Measurements from ENCODE around the gene MAP3K9.

MAP3K9 gene

DNA sequence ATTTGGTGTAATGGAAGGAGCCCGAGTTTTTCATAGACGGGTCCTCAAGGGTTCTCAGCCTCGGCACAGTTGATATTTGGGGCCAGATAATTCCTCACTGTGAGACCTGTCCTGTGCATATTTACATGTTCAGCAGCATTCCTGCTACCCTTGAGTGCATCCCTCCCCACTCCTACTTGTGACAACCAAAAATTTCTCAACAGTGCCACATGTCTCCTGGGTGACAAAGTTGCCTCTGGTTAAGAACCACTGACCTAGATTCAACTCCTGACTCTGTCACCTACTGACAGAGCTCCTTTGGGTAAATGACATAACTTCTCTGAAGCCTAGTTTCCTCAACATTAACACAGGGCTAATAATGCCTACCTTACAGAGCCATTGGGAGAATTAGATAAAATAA, 107.2 kb downstream of the MAP3K9 start:
- H3K4me2 ChIP-seq (ENCODE audit: low read length): no peak overlapping the region
- H3K27me3 ChIP-seq (ENCODE audit: control insufficient read depth, insufficient read depth, low read length): no peaks in the 10 kb centered on the region
- no peaks in the 10 kb centered on the region for H3K4me1 ChIP-seq
- H3K79me2 ChIP-seq: no peaks in the 10 kb centered on the region
- H3K9ac ChIP-seq: no peak overlapping the region
- no peaks in the 10 kb centered on the region for H3K9me3 ChIP-seq (ENCODE audit: control insufficient read depth, low read length)
- no peak overlapping the region for H2AFZ ChIP-seq
- H3K27ac ChIP-seq: no peak overlapping the region
- H3K4me3 ChIP-seq (ENCODE audit: low read depth, low read length): no peak overlapping the region
- TF ChIP-seq, protein P1, sequence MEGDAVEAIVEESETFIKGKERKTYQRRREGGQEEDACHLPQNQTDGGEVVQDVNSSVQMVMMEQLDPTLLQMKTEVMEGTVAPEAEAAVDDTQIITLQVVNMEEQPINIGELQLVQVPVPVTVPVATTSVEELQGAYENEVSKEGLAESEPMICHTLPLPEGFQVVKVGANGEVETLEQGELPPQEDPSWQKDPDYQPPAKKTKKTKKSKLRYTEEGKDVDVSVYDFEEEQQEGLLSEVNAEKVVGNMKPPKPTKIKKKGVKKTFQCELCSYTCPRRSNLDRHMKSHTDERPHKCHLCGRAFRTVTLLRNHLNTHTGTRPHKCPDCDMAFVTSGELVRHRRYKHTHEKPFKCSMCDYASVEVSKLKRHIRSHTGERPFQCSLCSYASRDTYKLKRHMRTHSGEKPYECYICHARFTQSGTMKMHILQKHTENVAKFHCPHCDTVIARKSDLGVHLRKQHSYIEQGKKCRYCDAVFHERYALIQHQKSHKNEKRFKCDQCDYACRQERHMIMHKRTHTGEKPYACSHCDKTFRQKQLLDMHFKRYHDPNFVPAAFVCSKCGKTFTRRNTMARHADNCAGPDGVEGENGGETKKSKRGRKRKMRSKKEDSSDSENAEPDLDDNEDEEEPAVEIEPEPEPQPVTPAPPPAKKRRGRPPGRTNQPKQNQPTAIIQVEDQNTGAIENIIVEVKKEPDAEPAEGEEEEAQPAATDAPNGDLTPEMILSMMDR (IDR thresholded peaks at IDR 0.05): no peak
- H3K36me3 ChIP-seq (ENCODE audit: control insufficient read depth, insufficient read depth, low read length): no peaks in the 10 kb centered on the region

DNA sequence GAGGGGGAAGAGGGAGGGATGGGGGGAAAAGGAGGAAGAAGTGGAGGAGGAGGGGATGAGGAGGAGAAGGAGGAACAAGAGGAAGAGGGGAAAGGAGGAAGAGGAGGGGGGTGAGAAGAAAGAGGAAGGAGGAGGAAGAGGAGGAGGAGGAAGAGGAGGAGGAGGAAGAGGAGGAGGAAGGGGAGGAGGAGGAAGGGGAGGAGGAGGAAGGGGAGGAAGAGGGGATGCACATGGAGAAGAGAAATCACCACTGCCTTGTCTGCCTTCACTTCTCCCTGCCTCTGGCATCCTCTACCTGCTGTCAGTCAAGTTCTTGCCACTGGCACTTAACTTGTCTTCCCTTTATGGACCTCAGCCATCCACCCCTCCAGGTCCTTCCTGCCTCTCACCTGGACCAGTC, 107.7 kb downstream of the MAP3K9 start:
- H3K36me3 ChIP-seq (ENCODE audit: control insufficient read depth, insufficient read depth, low read length): no peaks in the 10 kb centered on the region
- H3K27me3 ChIP-seq (ENCODE audit: control insufficient read depth, insufficient read depth, low read length): no peaks in the 10 kb centered on the region
- H3K27ac ChIP-seq: no peak overlapping the region
- H3K4me1 ChIP-seq: no peaks in the 10 kb centered on the region
- H3K79me2 ChIP-seq: no peaks in the 10 kb centered on the region
- no peak overlapping the region for H3K4me3 ChIP-seq (ENCODE audit: low read depth, low read length)
- no peak overlapping the region for H3K4me2 ChIP-seq (ENCODE audit: low read length)
- no peaks in the 10 kb centered on the region for H3K9me3 ChIP-seq (ENCODE audit: control insufficient read depth, low read length)
- no peak overlapping the region for H3K9ac ChIP-seq
- TF ChIP-seq, protein P1 (IDR thresholded peaks at IDR 0.05): no peak
- no peak overlapping the region for H2AFZ ChIP-seq

DNA sequence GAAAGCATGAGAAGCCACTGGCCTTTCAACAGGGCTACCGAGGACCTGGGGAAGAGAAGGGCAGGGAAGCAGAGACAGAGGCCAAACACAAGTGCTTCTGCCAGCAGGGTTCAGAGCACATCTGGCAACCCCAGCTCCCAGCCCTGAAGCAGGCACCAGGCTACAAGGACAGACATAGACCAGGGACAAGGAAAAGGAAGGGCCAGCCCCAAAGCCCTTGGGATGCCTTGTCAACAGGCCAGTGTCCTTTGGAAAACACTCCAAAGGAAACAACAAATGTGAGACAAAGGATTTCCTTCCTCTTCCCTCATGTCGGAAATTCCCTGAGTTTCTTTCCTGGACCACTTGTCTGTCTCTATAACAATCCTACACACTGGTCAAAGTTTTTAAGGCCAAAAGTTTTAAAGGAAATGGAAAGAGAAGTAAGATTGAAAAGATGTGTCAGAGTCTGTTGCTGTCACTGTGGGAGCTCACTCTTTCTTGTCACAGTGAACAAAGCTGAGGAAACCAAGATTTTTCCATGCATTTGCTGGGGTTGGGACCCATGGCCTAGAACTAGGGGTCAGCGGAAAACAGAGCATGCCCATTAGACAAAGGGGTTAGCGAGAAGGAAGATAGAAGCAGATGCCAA, 108.2 kb downstream of the MAP3K9 start:
- TF ChIP-seq, protein P1 (IDR thresholded peaks at IDR 0.05): no peak
- H3K9ac ChIP-seq: no peak overlapping the region

DNA sequence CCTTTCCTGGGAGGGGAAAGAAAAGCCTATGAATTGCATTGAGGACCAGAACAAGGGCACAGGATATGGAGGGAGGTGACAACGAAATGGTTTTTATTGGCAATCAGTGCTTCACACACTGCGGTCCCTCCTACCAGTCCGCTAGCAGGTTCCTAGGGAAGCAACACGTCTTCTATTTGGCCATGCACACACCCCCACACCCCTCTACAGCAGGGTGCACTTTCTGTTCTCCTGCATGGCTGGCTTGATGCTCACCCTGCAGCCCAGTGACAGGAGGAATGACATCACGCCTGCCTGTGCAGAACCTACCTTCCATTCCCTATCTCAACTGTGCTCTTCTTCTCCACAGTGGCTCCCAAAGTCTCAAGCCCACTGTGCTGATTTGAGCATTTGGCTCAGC, 109.7 kb downstream of the MAP3K9 start:
- H3K9ac ChIP-seq: no peak overlapping the region
- H3K4me3 ChIP-seq (ENCODE audit: low read depth, low read length): no peak overlapping the region
- no peak overlapping the region for H3K4me2 ChIP-seq (ENCODE audit: low read length)
- H3K4me1 ChIP-seq: no peaks in the 10 kb centered on the region
- TF ChIP-seq, protein P1 (IDR thresholded peaks at IDR 0.05): no peak
- H3K27ac ChIP-seq: no peak overlapping the region
- no peaks in the 10 kb centered on the region for H3K27me3 ChIP-seq (ENCODE audit: control insufficient read depth, insufficient read depth, low read length)
- no peaks in the 10 kb centered on the region for H3K79me2 ChIP-seq
- no peaks in the 10 kb centered on the region for H3K36me3 ChIP-seq (ENCODE audit: control insufficient read depth, insufficient read depth, low read length)
- no peak overlapping the region for H2AFZ ChIP-seq
- H3K9me3 ChIP-seq (ENCODE audit: control insufficient read depth, low read length): no peaks in the 10 kb centered on the region

More for the DNA sequence above, 108.2 kb downstream of the MAP3K9 start:
- no peaks in the 10 kb centered on the region for H3K9me3 ChIP-seq (ENCODE audit: control insufficient read depth, low read length)
- no peak overlapping the region for H3K4me3 ChIP-seq (ENCODE audit: low read depth, low read length)
- H3K79me2 ChIP-seq: no peaks in the 10 kb centered on the region
- no peaks in the 10 kb centered on the region for H3K4me1 ChIP-seq
- H3K4me2 ChIP-seq (ENCODE audit: low read length): no peak overlapping the region
- no peaks in the 10 kb centered on the region for H3K27me3 ChIP-seq (ENCODE audit: control insufficient read depth, insufficient read depth, low read length)
- no peak overlapping the region for H2AFZ ChIP-seq
- no peaks in the 10 kb centered on the region for H3K36me3 ChIP-seq (ENCODE audit: control insufficient read depth, insufficient read depth, low read length)
- H3K27ac ChIP-seq: no peak overlapping the region

DNA sequence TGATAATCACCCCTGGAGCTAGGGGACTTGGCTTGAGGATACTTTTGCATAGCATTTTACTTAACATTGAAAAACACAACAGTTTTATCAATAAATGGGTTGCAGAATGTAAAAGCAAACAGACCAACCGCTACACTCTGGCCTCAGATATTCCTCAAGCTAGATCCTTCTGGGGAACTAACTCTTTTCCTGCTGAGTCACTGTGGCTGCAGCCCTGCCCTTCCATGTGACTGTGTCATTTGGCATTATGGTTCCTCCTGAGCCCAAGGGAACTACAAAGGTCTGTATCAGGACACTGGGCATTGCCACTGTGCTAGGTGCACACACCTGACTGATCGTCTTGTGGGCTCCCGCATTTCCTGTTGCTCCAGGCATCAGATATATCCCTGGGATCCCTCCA, 111.0 kb downstream of the MAP3K9 start:
- TF ChIP-seq, protein P1 (IDR thresholded peaks at IDR 0.05): no peak
- H3K4me3 ChIP-seq (ENCODE audit: low read depth, low read length): no peak overlapping the region
- no peak overlapping the region for H3K27ac ChIP-seq

More for the DNA sequence above, 111.0 kb downstream of the MAP3K9 start:
- H3K4me2 ChIP-seq (ENCODE audit: low read length): no peak overlapping the region
- H3K9me3 ChIP-seq (ENCODE audit: control insufficient read depth, low read length): no peaks in the 10 kb centered on the region
- no peaks in the 10 kb centered on the region for H3K79me2 ChIP-seq
- no peak overlapping the region for H2AFZ ChIP-seq
- H3K9ac ChIP-seq: no peak overlapping the region
- no peaks in the 10 kb centered on the region for H3K36me3 ChIP-seq (ENCODE audit: control insufficient read depth, insufficient read depth, low read length)
- H3K27me3 ChIP-seq (ENCODE audit: control insufficient read depth, insufficient read depth, low read length): no peaks in the 10 kb centered on the region
- no peaks in the 10 kb centered on the region for H3K4me1 ChIP-seq

Data from parathyroid adenoma (tissue), 2 donors.